GM23338 (cell line): ENCODE results near the gene GAPDHS. TPM values are rescaled to one million over a fixed set of nuclear protein-coding genes. Genes with fewer than 3 reads are reported as not detected.
A peak's percentile ranks its signal among the peaks of the same experiment; 100 is the strongest.

Experiments used
- ATAC-seq: fragments of 200-7000 bp; cut with Tn5 transposase; 3 replicates; pipeline ENCODE4 v1.9.1; 2020
- DNase-seq: peaks from one replicate; pipeline ENCODE4 v3.0.0-alpha.2; 2015; ENCODE audit warnings: low spot score
- H2AFZ ChIP-seq: fragments of 200-600 bp; sonication (generic); 2 replicates; pipeline ENCODE4 v1.8.0; 2016; ENCODE audit warnings: antibody characterized with exemption, mild to moderate bottlenecking, moderate library complexity
- H3F3A ChIP-seq: fragments of 200-600 bp; sonication (generic); replicated peaks from 2 replicates; pipeline ENCODE4 v1.8.0; 2017; ENCODE audit warnings: antibody characterized with exemption, mixed run types, low read depth
- H3K27ac ChIP-seq: fragments of 200-600 bp; sonication (generic); 2 replicates; pipeline ENCODE4 v1.6.1; 2016; ENCODE audit warnings: low read depth
- H3K27me3 ChIP-seq: fragments of 200-600 bp; sonication (generic); 2 replicates; pipeline ENCODE4 v1.8.0; 2016; ENCODE audit warnings: mild to moderate bottlenecking, mixed run types, moderate library complexity; ENCODE audit not compliant: insufficient read depth
- H3K36me3 ChIP-seq: fragments of 200-600 bp; sonication (generic); 2 replicates; pipeline ENCODE4 v1.8.0; 2016; ENCODE audit warnings: mild to moderate bottlenecking; ENCODE audit not compliant: insufficient read depth
- H3K4me1 ChIP-seq: fragments of 200-600 bp; sonication (generic); 2 replicates; pipeline ENCODE4 v1.8.0; 2016; ENCODE audit warnings: mild to moderate bottlenecking, moderate library complexity; ENCODE audit not compliant: insufficient read depth
- H3K4me2 ChIP-seq: fragments of 200-600 bp; sonication (generic); 2 replicates; pipeline ENCODE4 v1.7.1; 2017; ENCODE audit warnings: mixed run types
- H3K4me3 ChIP-seq: fragments of 200-600 bp; sonication (generic); 2 replicates; pipeline ENCODE4 v1.6.1; 2016; ENCODE audit warnings: mixed run types
- H3K79me2 ChIP-seq: fragments of 200-600 bp; sonication (generic); replicated peaks from 2 replicates; pipeline ENCODE4 v1.8.0; 2017; ENCODE audit warnings: mild to moderate bottlenecking; ENCODE audit not compliant: insufficient read depth
- H3K9me2 ChIP-seq: fragments of 200-600 bp; sonication (generic); 2 replicates; pipeline ENCODE4 v1.8.0; 2017; ENCODE audit not compliant: insufficient read depth
- H4K20me1 ChIP-seq: fragments of 200-600 bp; sonication (generic); replicated peaks from 2 replicates; pipeline ENCODE4 v1.8.0; 2017; ENCODE audit warnings: mild to moderate bottlenecking; ENCODE audit not compliant: insufficient read depth
- H3K27ac Mint-ChIP-seq: 2 replicates; pipeline ENCODE4 v1.8.0; 2020; ENCODE audit warnings: inconsistent platforms, mild to moderate bottlenecking, moderate library complexity, mixed read lengths
- H3K27me3 Mint-ChIP-seq: 3 replicates; pipeline ENCODE4 v1.8.0; 2022; ENCODE audit warnings: low read depth, mild to moderate bottlenecking, moderate library complexity, mixed read lengths, inconsistent platforms; ENCODE audit not compliant: insufficient read depth, poor library complexity
- H3K36me3 Mint-ChIP-seq: 3 replicates; pipeline ENCODE4 v1.8.0; 2021; ENCODE audit warnings: low read depth, mild to moderate bottlenecking, inconsistent platforms, moderate library complexity, mixed read lengths
- H3K4me1 Mint-ChIP-seq: 3 replicates; pipeline ENCODE4 v1.8.0; 2020; ENCODE audit warnings: mild to moderate bottlenecking, inconsistent platforms, mixed read lengths
- H3K4me3 Mint-ChIP-seq: 3 replicates; pipeline ENCODE4 v1.8.0; 2021; ENCODE audit warnings: moderate library complexity, mild to moderate bottlenecking, inconsistent platforms, mixed read lengths
- H3K9me3 Mint-ChIP-seq: 3 replicates; pipeline ENCODE4 v1.8.0; 2020; ENCODE audit warnings: moderate library complexity, mild to moderate bottlenecking, inconsistent platforms, mixed read lengths
- CREB1 ChIP-seq: fragments of 250-450 bp; sonication (Bioruptor Pico); IDR thresholded peaks from 2 replicates; pipeline ENCODE4 v1.5.0; 2020; ENCODE audit warnings: low read depth, mild to moderate bottlenecking, moderate library complexity
- EZH2 ChIP-seq: fragments of 200-600 bp; sonication (generic); IDR thresholded peaks from one replicate; pipeline ENCODE4 v1.8.0; 2017; ENCODE audit warnings: antibody characterized with exemption, mild to moderate bottlenecking, low read depth; ENCODE audit not compliant: unreplicated experiment
- EZH2phosphoT487 ChIP-seq: fragments of 200-600 bp; sonication (generic); IDR thresholded peaks from one replicate; pipeline ENCODE4 v1.8.1; 2018; ENCODE audit warnings: antibody characterized with exemption; ENCODE audit not compliant: unreplicated experiment
- JUNB ChIP-seq: IDR thresholded peaks from one replicate; pipeline ENCODE4 v1.6.1; 2016; ENCODE audit warnings: antibody characterized with exemption; ENCODE audit not compliant: unreplicated experiment
- NANOG ChIP-seq: IDR thresholded peaks from 2 replicates; pipeline ENCODE4 v1.6.1; 2016; ENCODE audit warnings: antibody characterized with exemption, borderline replicate concordance
- POLR2AphosphoS5 ChIP-seq: IDR thresholded peaks from 2 replicates; pipeline ENCODE4 v1.6.1; 2016; ENCODE audit warnings: antibody characterized with exemption, low read depth
- STAT1 ChIP-seq: IDR thresholded peaks from one replicate; pipeline ENCODE4 v1.6.1; 2016; ENCODE audit warnings: antibody characterized with exemption; ENCODE audit not compliant: unreplicated experiment
- ZNF114 ChIP-seq: fragments of 250-450 bp; sonication (Bioruptor Pico); IDR thresholded peaks from 2 replicates; pipeline ENCODE4 v1.5.0; 2020; ENCODE audit warnings: mild to moderate bottlenecking, moderate library complexity
- long read RNA-seq: library from polyadenylated mRNA; unstranded; transcript quantifications from one replicate; pipeline ENCODE4 v2.0.0, GENCODE V29; 2020; ENCODE audit not compliant: unreplicated experiment
- polyA plus RNA-seq: library from polyadenylated mRNA; unstranded; fragments of >200 nt; fragmentation: Nextera tagmentation; extraction: Ambion mirVana; gene quantifications from 2 replicates; pipeline ENCODE4 v1.2.1, GENCODE V29; 2016
- total RNA-seq: library from RNA; depleted of rRNA; stranded (reverse); fragments of >200 nt; shearing (Covaris generic); gene quantifications from 2 replicates; pipeline ENCODE4 v1.2.3, GENCODE V29; 2014; rRNA removed
- TF ChIP-seq, protein P1 (sequence below), 2 experiments: fragments of 200-600 bp in 1 of 2; sonication (generic) in 1 of 2; conservative IDR thresholded peaks; 2 replicates each; pipeline versions ENCODE4 v1.5.1 to v1.6.1; 2016 to 2017; ENCODE audit warnings: antibody characterized with exemption in 2 of 2, low read depth in 2 of 2, mild to moderate bottlenecking in 2 of 2, moderate library complexity in 1 of 2
- TF ChIP-seq, protein P2 (sequence below): fragments of 250-450 bp; sonication (Bioruptor Pico); IDR thresholded peaks from 2 replicates; pipeline ENCODE4 v1.5.0; 2020; ENCODE audit warnings: mild to moderate bottlenecking, moderate library complexity
- TF ChIP-seq, protein P3 (sequence below): IDR thresholded peaks from 2 replicates; pipeline ENCODE4 v1.6.1; 2016; ENCODE audit warnings: antibody characterized with exemption

Gene GAPDHS
- not detected in 2 replicates for total RNA-seq
- polyA plus RNA-seq = 0.21 TPM in 1 of 2 replicates, not detected in the other
- long read RNA-seq = 0 reads

DNA sequence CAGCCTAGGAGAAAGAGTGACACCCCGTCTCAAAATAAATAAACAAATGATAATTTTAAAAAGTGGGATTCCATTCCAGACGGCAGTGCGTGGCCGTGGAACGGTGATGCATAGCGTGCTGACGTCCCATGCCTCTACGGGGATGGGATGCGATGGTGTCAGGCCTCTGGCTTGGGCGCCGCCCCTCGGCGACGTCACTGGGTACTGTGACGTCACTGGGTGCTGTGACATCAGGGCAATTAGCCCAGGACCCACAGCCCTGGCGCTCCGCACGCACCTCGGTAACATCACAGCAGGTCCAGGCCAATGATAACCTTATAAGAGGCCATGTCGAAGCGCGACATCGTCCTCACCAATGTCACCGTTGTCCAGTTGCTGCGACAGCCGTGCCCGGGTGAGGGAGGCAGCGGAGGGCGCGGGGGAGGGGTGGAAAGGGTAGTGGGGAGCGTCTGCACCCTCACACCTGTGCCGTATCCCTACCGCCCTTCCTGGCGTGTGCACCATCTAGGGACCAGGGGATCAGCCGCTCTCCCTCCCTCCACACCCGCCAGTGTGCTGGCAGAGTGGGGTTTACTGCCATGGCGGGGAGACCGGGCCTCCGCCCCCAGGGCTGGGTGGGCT lies at the start of gene GAPDHS:
GAPDHS (plus strand) TSS at position 256 of the 621 bp plus-strand sequence; CDS start at position 328, 72 bp downstream.
- Histone ChIP-seq H3K4me2 (peak within 1 kb of the TSS; percentile 83), H3K4me3 (peak within 1 kb of the TSS; percentile 68)
- H3K4me3 Mint-ChIP-seq = peak within 1 kb of the TSS; percentile 71

GRCh38 chr19:35484252-35485036 lies 48.8 kb upstream of the GAPDHS start:
- no peak overlapping the region for H2AFZ ChIP-seq
- H3K27me3 ChIP-seq = no peaks in the 10 kb centered on the region
- H3K79me2 ChIP-seq = no peaks in the 10 kb centered on the region
- no peak overlapping the region for H3K27ac ChIP-seq
- no peak overlapping the region for H3K4me2 ChIP-seq
- no peak for DNase-seq
- H3K27me3 Mint-ChIP-seq = peaks cover 9% of the 10 kb centered on the region
- no peaks in the 10 kb centered on the region for H4K20me1 ChIP-seq
- H3K4me3 Mint-ChIP-seq = no peak overlapping the region
- H3K4me1 Mint-ChIP-seq = peaks cover 3% of the 10 kb centered on the region; the same call in 2 of the 3 replicates
- H3K9me2 ChIP-seq = no peaks in the 10 kb centered on the region
- H3K27ac Mint-ChIP-seq = no peak overlapping the region
- no peaks in the 10 kb centered on the region for H3K4me1 ChIP-seq
- no peaks in the 10 kb centered on the region for H3K36me3 ChIP-seq
- no peak overlapping the region for H3K4me3 ChIP-seq
- no peak for ATAC-seq
- no peaks in the 10 kb centered on the region; the same call in 2 of the 3 replicates for H3K9me3 Mint-ChIP-seq
- no peaks in the 10 kb centered on the region for H3F3A ChIP-seq
- H3K36me3 Mint-ChIP-seq = no peaks in the 10 kb centered on the region
- no peak for TF ChIP-seq EZH2phosphoT487
- no peak for TF ChIP-seq NANOG
- TF ChIP-seq POLR2AphosphoS5 = no peak
- no peak for TF ChIP-seq CREB1
- TF ChIP-seq ZNF114 = no peak
- TF ChIP-seq, protein P1, sequence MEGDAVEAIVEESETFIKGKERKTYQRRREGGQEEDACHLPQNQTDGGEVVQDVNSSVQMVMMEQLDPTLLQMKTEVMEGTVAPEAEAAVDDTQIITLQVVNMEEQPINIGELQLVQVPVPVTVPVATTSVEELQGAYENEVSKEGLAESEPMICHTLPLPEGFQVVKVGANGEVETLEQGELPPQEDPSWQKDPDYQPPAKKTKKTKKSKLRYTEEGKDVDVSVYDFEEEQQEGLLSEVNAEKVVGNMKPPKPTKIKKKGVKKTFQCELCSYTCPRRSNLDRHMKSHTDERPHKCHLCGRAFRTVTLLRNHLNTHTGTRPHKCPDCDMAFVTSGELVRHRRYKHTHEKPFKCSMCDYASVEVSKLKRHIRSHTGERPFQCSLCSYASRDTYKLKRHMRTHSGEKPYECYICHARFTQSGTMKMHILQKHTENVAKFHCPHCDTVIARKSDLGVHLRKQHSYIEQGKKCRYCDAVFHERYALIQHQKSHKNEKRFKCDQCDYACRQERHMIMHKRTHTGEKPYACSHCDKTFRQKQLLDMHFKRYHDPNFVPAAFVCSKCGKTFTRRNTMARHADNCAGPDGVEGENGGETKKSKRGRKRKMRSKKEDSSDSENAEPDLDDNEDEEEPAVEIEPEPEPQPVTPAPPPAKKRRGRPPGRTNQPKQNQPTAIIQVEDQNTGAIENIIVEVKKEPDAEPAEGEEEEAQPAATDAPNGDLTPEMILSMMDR (conservative IDR thresholded peaks at IDR 0.05; ENCODE audit: low read depth in 2 of 2) = no peak
- TF ChIP-seq JUNB = no peak
- TF ChIP-seq, protein P2, sequence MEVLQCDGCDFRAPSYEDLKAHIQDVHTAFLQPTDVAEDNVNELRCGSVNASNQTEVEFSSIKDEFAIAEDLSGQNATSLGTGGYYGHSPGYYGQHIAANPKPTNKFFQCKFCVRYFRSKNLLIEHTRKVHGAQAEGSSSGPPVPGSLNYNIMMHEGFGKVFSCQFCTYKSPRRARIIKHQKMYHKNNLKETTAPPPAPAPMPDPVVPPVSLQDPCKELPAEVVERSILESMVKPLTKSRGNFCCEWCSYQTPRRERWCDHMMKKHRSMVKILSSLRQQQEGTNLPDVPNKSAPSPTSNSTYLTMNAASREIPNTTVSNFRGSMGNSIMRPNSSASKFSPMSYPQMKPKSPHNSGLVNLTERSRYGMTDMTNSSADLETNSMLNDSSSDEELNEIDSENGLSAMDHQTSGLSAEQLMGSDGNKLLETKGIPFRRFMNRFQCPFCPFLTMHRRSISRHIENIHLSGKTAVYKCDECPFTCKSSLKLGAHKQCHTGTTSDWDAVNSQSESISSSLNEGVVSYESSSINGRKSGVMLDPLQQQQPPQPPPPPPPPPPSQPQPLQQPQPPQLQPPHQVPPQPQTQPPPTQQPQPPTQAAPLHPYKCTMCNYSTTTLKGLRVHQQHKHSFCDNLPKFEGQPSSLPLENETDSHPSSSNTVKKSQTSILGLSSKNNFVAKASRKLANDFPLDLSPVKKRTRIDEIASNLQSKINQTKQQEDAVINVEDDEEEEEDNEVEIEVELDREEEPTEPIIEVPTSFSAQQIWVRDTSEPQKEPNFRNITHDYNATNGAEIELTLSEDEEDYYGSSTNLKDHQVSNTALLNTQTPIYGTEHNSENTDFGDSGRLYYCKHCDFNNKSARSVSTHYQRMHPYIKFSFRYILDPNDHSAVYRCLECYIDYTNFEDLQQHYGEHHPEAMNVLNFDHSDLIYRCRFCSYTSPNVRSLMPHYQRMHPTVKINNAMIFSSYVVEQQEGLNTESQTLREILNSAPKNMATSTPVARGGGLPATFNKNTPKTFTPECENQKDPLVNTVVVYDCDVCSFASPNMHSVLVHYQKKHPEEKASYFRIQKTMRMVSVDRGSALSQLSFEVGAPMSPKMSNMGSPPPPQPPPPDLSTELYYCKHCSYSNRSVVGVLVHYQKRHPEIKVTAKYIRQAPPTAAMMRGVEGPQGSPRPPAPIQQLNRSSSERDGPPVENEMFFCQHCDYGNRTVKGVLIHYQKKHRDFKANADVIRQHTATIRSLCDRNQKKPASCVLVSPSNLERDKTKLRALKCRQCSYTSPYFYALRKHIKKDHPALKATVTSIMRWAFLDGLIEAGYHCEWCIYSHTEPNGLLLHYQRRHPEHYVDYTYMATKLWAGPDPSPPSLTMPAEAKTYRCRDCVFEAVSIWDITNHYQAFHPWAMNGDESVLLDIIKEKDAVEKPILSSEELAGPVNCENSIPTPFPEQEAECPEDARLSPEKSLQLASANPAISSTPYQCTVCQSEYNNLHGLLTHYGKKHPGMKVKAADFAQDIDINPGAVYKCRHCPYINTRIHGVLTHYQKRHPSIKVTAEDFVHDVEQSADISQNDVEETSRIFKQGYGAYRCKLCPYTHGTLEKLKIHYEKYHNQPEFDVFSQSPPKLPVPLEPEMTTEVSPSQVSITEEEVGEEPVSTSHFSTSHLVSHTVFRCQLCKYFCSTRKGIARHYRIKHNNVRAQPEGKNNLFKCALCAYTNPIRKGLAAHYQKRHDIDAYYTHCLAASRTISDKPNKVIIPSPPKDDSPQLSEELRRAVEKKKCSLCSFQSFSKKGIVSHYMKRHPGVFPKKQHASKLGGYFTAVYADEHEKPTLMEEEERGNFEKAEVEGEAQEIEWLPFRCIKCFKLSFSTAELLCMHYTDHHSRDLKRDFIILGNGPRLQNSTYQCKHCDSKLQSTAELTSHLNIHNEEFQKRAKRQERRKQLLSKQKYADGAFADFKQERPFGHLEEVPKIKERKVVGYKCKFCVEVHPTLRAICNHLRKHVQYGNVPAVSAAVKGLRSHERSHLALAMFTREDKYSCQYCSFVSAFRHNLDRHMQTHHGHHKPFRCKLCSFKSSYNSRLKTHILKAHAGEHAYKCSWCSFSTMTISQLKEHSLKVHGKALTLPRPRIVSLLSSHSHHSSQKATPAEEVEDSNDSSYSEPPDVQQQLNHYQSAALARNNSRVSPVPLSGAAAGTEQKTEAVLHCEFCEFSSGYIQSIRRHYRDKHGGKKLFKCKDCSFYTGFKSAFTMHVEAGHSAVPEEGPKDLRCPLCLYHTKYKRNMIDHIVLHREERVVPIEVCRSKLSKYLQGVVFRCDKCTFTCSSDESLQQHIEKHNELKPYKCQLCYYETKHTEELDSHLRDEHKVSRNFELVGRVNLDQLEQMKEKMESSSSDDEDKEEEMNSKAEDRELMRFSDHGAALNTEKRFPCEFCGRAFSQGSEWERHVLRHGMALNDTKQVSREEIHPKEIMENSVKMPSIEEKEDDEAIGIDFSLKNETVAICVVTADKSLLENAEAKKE = no peak
- TF ChIP-seq EZH2 = no peak
- TF ChIP-seq, protein P3, sequence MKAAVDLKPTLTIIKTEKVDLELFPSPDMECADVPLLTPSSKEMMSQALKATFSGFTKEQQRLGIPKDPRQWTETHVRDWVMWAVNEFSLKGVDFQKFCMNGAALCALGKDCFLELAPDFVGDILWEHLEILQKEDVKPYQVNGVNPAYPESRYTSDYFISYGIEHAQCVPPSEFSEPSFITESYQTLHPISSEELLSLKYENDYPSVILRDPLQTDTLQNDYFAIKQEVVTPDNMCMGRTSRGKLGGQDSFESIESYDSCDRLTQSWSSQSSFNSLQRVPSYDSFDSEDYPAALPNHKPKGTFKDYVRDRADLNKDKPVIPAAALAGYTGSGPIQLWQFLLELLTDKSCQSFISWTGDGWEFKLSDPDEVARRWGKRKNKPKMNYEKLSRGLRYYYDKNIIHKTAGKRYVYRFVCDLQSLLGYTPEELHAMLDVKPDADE = no peak

More for the DNA sequence above, at the start of gene GAPDHS:
- peak; percentile 96 for TF ChIP-seq CREB1
- TF ChIP-seq STAT1 = no peak
- DNase-seq = peak; percentile 63
- H3K9me3 Mint-ChIP-seq = no peaks in the 10 kb centered on the region
- no peaks in the 10 kb centered on the region; the same call in 2 of the 3 replicates for H3K36me3 Mint-ChIP-seq
- peaks cover 24% of the 10 kb centered on the region for H3K4me1 Mint-ChIP-seq
- H3K27ac Mint-ChIP-seq = no peak within 1 kb of the TSS; the same call in 1 of the 2 replicates
- H3K9me2 ChIP-seq = no peaks in the 10 kb centered on the region
- peaks cover 6% of the 10 kb centered on the region; the same call in 1 of the 2 replicates for H3F3A ChIP-seq
- peak within 1 kb of the TSS; percentile 95 for H2AFZ ChIP-seq
- peaks cover 31% of the 10 kb centered on the region for H3K27me3 ChIP-seq
- no peaks in the 10 kb centered on the region for H3K36me3 ChIP-seq
- no peaks in the 10 kb centered on the region; the same call in 1 of the 2 replicates for H4K20me1 ChIP-seq
- peaks cover 36% of the 10 kb centered on the region for H3K27me3 Mint-ChIP-seq
- H3K79me2 ChIP-seq = no peaks in the 10 kb centered on the region
- peaks cover 16% of the 10 kb centered on the region; the same call in 1 of the 2 replicates for H3K4me1 ChIP-seq
- no peak within 1 kb of the TSS for H3K27ac ChIP-seq
- peak; percentile 46 for ATAC-seq
